ENCODE measurements around the gene ATAD1. TPM values are rescaled to one million over a fixed set of nuclear protein-coding genes. Genes with fewer than 3 reads are reported as not detected.

Gene ATAD1, protein sequence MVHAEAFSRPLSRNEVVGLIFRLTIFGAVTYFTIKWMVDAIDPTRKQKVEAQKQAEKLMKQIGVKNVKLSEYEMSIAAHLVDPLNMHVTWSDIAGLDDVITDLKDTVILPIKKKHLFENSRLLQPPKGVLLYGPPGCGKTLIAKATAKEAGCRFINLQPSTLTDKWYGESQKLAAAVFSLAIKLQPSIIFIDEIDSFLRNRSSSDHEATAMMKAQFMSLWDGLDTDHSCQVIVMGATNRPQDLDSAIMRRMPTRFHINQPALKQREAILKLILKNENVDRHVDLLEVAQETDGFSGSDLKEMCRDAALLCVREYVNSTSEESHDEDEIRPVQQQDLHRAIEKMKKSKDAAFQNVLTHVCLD
- total RNA-seq, result 21.5 and 28.5 TPM in 2 replicates

DNA sequence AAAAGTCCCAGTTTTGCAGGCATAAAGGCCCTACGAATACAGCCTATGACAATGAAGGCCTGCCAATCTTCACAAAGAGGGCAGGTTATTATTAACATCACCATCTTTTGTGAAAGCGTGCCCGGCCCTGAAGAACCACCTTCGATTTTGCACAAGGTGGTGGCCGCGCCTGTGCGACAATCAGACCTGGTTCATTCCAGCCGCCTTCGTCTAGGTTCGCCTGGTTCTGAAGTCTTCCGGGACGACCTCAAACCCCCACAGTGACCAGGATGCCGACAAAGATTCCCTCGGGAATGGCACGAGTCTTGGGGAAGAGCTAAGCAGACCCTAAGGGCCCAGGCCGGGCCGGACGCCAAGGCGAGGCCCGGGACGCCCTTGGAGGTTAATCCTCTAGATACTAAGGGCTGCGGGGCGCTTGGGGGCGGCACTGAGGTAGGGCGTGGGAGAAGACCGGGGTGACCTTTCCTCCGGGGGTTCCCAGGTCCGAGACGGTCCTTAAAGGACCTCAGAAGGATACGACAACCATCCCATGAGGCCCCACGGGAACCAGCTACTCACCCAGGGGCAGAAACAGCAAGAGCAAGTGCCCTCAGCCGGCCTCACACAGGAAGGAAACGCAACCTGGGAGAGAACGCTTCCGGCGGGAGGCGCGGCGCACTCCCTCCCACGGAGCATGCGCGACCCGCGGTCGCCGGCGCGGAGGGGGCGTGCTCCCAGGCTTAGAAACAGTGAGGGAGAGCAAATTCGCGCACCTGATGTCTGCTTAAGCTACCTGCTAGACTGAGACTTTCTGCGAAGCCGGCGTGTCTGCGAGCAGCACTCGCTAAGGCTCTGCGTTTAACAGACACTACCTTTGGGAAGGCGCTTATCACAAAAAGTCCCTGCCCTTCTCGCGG lies at the start of gene ATAD1:
Gene ATAD1, minus strand, starts transcription at position 618 of the 896 bp plus-strand sequence. CDS start 3,627 bp downstream, outside the sequence.

GRCh38 chr10:87863053-87863943 lies 45.3 kb upstream of the ATAD1 start, which contains the start of the genes KLLN and PTEN:
Gene KLLN, minus strand, starts transcription at chr10:87863533. Its CDS starts 1,046 bp downstream, at chr10:87862487.
Gene PTEN, plus strand, starts transcription at chr10:87863625. Its CDS starts 845 bp downstream, at chr10:87864470.

Other genes with a start within 250 kb of the ATAD1 start
- gene PAPSS2, start 158.3 kb downstream of the ATAD1 start, total RNA-seq, result 33.9 and 218 TPM in 2 replicates
- gene KLLN, start 45.3 kb upstream of the ATAD1 start, total RNA-seq, result 0.17 and 0.22 TPM in 2 replicates
- gene PTEN, start 45.4 kb upstream of the ATAD1 start, total RNA-seq, result 92.7 and 111 TPM in 2 replicates